NT2/D1 (cell line): ENCODE results near the gene GRIK2.

Experiments used
- DNase-seq: peaks from one replicate; pipeline ENCODE4 v3.0.0-alpha.2; 2011; ENCODE audit warnings: low read depth, low spot score
- H3K27me3 ChIP-seq: 2 replicates; pipeline ENCODE4 v1.6.0; 2011; ENCODE audit warnings: mild to moderate bottlenecking; ENCODE audit not compliant: insufficient read length, insufficient read depth
- H3K36me3 ChIP-seq: 2 replicates; pipeline ENCODE4 v1.6.1; 2011; ENCODE audit warnings: mild to moderate bottlenecking, low read length, mixed read lengths; ENCODE audit not compliant: insufficient read depth, insufficient read length
- H3K4me1 ChIP-seq: 2 replicates; pipeline ENCODE4 v1.5.1; 2011; ENCODE audit not compliant: insufficient read depth, insufficient read length
- H3K4me3 ChIP-seq: 2 replicates; pipeline ENCODE4 v1.5.1; 2011; ENCODE audit warnings: low read depth; ENCODE audit not compliant: insufficient read length
- H3K9ac ChIP-seq: 2 replicates; pipeline ENCODE4 v1.6.0; 2011; ENCODE audit warnings: low read depth; ENCODE audit not compliant: insufficient read length
- H3K9me3 ChIP-seq: 2 replicates; pipeline ENCODE4 v1.5.1; 2011; ENCODE audit warnings: mild to moderate bottlenecking, low read length; ENCODE audit not compliant: insufficient read depth
- SUZ12 ChIP-seq: IDR thresholded peaks from 2 replicates; pipeline ENCODE4 v1.6.1; 2011; ENCODE audit not compliant: insufficient read length, insufficient read depth; ENCODE audit errors: extremely low read depth
- YY1 ChIP-seq: IDR thresholded peaks from 2 replicates; pipeline ENCODE4 v1.6.1; 2011; ENCODE audit not compliant: insufficient read length, insufficient read depth
- ZNF274 ChIP-seq: IDR thresholded peaks from 2 replicates; pipeline ENCODE4 v1.6.1; 2011; ENCODE audit warnings: mild to moderate bottlenecking, low read depth, low read length

GRIK2 gene

DNA sequence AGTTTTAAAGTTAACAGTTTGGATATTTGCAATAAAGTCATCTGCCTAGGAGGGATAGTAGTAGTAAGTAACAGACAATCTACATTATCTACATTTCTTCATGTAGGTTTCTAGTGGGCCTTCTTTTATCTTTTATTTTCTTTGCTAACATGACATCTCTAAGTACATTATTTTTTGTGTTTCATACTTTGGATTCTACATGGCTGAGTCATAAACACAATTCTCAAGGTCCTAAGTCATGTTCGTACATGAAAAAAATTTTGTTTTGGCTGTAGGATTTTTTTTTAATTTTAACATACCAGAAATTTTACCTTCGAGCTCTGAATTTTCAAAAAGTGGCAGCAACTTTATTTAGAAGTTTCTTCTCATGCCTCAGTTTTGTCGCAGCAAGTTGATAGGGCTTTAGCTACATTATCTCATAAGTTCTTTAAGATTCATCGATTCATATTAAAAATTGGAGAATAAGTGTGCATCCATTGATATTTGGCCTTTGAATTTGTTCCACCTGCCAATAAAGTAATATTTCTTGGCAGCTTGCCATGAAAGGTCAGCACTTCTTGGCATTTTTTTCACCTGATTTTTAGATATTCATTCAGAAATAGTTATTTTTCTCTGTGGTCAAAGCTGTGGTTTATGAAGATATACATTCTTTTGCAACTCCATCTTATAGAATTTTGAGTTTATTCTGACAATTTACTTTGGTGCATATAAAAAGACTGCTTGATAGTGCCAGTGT is 146.2 kb downstream of the GRIK2 start:
- TF ChIP-seq ZNF274 (no peak), SUZ12 (no peak), YY1 (no peak)
- no peak overlapping the region for H3K4me3 ChIP-seq
- no peaks in the 10 kb centered on the region for H3K4me1 ChIP-seq
- H3K36me3 ChIP-seq = no peaks in the 10 kb centered on the region
- no peak overlapping the region for H3K9ac ChIP-seq
- no peaks in the 10 kb centered on the region for H3K9me3 ChIP-seq
- no peak for DNase-seq
- no peaks in the 10 kb centered on the region for H3K27me3 ChIP-seq

DNA sequence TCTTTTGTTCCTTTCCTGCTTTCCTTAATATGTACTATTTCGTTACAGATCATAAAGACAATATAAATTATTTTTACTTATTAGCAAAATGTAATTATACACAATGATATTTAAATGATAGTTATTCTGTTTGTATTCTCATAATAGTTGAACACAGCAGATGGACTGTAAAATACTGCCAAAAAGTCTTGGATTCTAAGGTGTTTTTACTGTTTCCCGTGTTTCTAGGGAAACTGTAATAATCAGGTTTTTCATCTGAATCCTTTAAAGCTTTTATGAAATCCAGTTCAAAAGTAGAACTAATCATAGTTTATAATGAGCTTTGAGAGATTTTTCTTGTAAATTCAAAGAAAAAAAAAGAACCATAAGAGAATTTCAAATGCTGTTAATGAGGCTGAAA is 148.4 kb downstream of the GRIK2 start:
- no peak overlapping the region for H3K4me3 ChIP-seq
- TF ChIP-seq ZNF274 = no peak
- TF ChIP-seq YY1 = no peak
- TF ChIP-seq SUZ12 = no peak
- no peaks in the 10 kb centered on the region for H3K4me1 ChIP-seq
- DNase-seq = no peak
- no peaks in the 10 kb centered on the region for H3K9me3 ChIP-seq
- no peak overlapping the region for H3K9ac ChIP-seq
- H3K27me3 ChIP-seq = no peaks in the 10 kb centered on the region
- no peaks in the 10 kb centered on the region for H3K36me3 ChIP-seq

DNA sequence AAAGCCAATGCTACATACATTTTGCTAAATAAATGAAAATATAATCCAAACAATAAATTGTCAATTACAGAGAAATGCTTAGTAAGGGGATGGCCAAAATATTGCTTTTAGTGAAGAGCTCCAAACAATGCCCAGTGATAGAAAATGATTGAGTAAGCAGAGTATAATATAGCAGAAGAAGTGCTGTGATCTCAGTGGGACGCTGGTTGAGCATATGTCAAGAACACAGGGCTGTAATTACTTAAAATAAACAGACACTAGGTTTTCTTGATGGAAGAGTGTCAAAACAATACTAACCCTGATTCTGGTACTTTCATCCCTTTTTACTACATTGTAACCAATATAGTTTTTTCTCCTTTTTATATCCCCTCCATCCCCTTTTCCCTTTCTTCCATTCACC is 150.3 kb downstream of the GRIK2 start:
- no peaks in the 10 kb centered on the region for H3K36me3 ChIP-seq
- no peaks in the 10 kb centered on the region for H3K4me1 ChIP-seq
- TF ChIP-seq SUZ12 (no peak), ZNF274 (no peak)
- H3K9me3 ChIP-seq = no peaks in the 10 kb centered on the region
- no peak overlapping the region for H3K4me3 ChIP-seq
- no peaks in the 10 kb centered on the region for H3K27me3 ChIP-seq
- H3K9ac ChIP-seq = no peak overlapping the region
- no peak for DNase-seq

DNA sequence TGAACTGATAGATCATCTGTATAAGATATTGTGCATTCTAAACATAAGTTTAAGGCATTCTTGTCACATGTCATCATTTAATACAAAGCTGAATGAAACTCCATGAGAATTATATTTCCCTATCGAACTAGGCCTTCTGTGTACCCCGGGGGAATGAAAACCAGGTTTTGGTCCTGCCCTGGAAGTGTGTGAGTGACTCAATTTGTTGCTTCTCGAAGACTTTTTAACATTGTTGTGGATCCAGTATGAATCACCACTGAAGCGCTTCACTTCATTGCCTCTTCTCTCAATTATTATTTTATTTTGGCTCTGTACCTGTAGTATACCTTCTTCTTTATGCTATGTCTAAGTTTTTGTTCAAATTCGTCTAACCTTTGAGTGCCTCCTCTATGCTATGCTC is 150.8 kb downstream of the GRIK2 start:
- no peak overlapping the region for H3K9ac ChIP-seq
- no peaks in the 10 kb centered on the region for H3K27me3 ChIP-seq
- no peak for TF ChIP-seq YY1
- TF ChIP-seq SUZ12 = no peak
- no peak for TF ChIP-seq ZNF274
- no peaks in the 10 kb centered on the region for H3K9me3 ChIP-seq
- no peaks in the 10 kb centered on the region for H3K4me1 ChIP-seq
- no peaks in the 10 kb centered on the region for H3K36me3 ChIP-seq
- no peak overlapping the region for H3K4me3 ChIP-seq
- DNase-seq = no peak

DNA sequence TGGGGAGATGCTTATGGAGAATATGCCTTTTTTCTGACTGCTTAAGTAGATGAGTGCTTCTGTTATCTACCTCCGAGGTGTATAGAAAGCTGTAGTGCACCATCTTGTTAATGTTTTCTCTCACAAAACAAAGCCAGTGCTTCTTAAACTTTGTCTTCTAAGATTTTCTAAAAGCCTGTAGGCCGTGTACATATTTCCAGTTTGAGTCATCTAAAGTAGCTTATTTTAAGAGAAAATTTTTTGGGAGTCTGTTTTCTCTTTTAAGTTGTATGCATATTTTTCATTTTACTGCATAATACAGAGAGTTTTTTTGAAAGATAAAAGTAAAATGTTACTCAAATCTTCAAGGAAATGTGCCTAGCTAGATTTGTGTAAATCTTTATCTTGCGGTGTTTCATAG is 151.7 kb downstream of the GRIK2 start:
- no peak for DNase-seq
- H3K27me3 ChIP-seq = no peaks in the 10 kb centered on the region
- H3K9me3 ChIP-seq = no peaks in the 10 kb centered on the region
- no peak for TF ChIP-seq YY1
- TF ChIP-seq ZNF274 = no peak
- no peak for TF ChIP-seq SUZ12
- no peaks in the 10 kb centered on the region for H3K36me3 ChIP-seq
- H3K4me1 ChIP-seq = no peaks in the 10 kb centered on the region
- H3K4me3 ChIP-seq = no peak overlapping the region
- no peak overlapping the region for H3K9ac ChIP-seq

DNA sequence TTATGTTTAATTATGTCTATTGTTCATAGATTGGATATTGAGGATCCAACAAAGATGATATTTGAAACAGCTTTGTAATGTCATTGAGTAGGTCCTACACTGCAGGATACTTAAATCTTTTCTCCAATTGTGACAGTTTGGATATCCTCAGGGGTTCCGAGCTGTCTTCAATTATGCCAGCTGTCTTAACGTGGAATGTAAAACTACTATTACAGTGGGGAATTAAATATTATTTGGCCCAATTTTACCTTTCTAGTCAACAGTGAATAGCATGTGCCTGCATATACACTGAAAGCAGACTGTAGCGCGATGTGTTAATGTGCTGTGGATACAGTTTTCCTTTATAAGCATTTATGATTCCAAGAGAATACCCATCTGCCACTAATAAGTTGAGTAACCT is 156.9 kb downstream of the GRIK2 start:
- Histone ChIP-seq H3K4me3 (no peak overlapping the region), H3K36me3 (no peaks in the 10 kb centered on the region), H3K27me3 (no peaks in the 10 kb centered on the region), H3K9me3 (no peaks in the 10 kb centered on the region), H3K4me1 (no peaks in the 10 kb centered on the region), H3K9ac (no peak overlapping the region)
- no peak for DNase-seq
- TF ChIP-seq ZNF274 (no peak), SUZ12 (no peak), YY1 (no peak)

DNA sequence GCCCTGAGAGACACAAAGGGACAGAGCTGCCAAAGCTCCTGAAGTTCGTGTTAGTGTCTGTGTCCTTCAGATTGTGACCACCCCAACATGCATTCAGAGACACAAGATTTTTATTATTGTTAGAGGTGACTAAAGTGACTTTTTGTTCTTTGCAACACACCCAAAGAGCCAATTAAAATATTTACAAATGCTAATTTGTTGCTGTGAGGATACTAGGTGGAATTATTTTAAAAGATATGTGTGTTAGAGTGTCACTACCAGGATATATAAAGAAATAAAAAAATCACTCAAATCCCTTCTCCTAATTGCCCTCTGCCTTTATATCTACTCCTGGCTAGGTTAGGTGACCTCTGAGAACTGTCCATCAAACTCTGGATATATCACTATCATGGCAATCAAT is 160.7 kb downstream of the GRIK2 start:
- Histone ChIP-seq H3K4me3 (no peak overlapping the region), H3K9ac (no peak overlapping the region)

DNA sequence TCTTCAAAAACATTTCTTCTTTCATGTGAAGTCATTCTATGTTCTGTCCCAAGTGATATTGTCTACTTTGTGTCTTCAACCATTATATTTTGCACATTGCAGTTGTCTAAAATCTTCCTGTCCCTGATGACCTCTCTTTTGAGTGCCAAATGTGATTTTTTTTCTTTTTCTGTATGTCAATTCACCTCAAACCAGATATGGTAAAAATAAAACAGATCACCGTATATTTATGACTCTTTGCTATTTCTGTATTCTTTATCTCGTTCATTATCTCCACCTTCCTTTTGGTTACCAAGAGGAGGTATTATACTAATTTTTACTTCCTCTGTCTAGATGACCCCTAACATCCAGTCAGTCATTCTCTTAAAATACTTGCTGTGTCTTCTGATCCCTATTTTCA is 165.2 kb downstream of the GRIK2 start:
- Histone ChIP-seq H3K4me3 (no peak overlapping the region), H3K27me3 (no peaks in the 10 kb centered on the region)
- no peak for DNase-seq

More for the DNA sequence above, 160.7 kb downstream of the GRIK2 start:
- H3K4me1 ChIP-seq = no peaks in the 10 kb centered on the region
- DNase-seq = no peak
- no peaks in the 10 kb centered on the region for H3K36me3 ChIP-seq
- TF ChIP-seq YY1 = no peak
- no peak for TF ChIP-seq ZNF274
- no peak for TF ChIP-seq SUZ12
- no peaks in the 10 kb centered on the region for H3K27me3 ChIP-seq
- H3K9me3 ChIP-seq = no peaks in the 10 kb centered on the region

More for the DNA sequence above, 165.2 kb downstream of the GRIK2 start:
- H3K4me1 ChIP-seq = no peaks in the 10 kb centered on the region
- no peak overlapping the region for H3K9ac ChIP-seq
- TF ChIP-seq YY1 = no peak
- TF ChIP-seq ZNF274 = no peak
- TF ChIP-seq SUZ12 = no peak
- H3K36me3 ChIP-seq = no peaks in the 10 kb centered on the region
- H3K9me3 ChIP-seq = no peaks in the 10 kb centered on the region
